HG02610 (cell line): ENCODE results near the gene IFNL4.
"Not testable (repeated sequence)": the region's sequence is repeated elsewhere in the genome, so short reads cannot be mapped to it uniquely, and the experiment has no call there.

Experiments
- ATAC-seq: cut with Tn5 transposase; IDR thresholded peaks from one replicate; pipeline ENCODE4 v1.9.1; 2021; ENCODE audit warnings: mild to moderate bottlenecking, moderate library complexity; ENCODE audit not compliant: unreplicated experiment

IFNL4 gene

GRCh38 chr19:39248806-39249205 lies at the start of gene IFNL4:
TSS of gene IFNL4 (minus strand) at chr19:39248856.
- ATAC-seq, result no peak

DNA sequence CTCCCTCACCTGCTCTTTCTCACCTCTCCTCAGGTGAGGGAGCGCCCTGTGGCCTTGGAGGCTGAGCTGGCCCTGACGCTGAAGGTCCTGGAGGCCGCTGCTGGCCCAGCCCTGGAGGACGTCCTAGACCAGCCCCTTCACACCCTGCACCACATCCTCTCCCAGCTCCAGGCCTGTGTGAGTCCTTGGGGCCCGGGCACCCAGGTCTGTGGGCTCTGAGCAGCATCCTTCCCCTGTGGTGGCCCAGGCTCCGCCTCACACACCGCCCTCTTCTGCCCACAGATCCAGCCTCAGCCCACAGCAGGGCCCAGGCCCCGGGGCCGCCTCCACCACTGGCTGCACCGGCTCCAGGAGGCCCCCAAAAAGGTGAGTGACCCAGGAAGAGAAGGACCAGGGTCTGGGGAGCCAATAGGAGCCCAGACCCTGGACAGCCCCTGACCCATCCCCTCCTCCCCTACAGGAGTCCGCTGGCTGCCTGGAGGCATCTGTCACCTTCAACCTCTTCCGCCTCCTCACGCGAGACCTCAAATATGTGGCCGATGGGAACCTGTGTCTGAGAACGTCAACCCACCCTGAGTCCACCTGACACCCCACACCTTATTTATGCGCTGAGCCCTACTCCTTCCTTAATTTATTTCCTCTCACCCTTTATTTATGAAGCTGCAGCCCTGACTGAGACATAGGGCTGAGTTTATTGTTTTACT lies 49.4 kb upstream of the IFNL4 start:
- no peak for ATAC-seq

DNA sequence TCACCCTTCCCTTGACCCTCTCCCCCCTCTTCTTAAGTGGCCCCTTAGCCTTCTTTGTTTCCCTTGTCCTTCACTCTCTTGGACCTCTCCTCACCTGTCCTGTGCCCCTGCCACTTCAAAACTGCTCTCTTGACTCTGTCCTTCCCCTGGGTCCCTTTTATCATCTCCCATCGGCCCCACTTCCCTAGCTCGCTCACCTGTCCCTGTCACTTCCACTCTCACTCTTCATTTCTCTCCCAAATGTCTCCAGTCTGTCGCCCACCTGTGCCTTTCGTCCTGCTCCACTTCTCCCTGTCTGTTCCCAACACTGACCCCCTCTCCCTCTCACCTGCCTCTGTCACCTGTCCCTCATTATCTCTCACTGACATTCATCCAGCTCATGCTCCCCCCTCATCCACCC lies 48.2 kb upstream of the IFNL4 start:
- no peak for ATAC-seq

- ATAC-seq, result no peak
Measured at GRCh38 chr19:39296055-39296645, 47.5 kb upstream of the IFNL4 start, which contains the start of gene IFNL1. TSS of gene IFNL1 (plus strand) at chr19:39296407. CDS start at chr19:39296422, 15 bp downstream.

DNA sequence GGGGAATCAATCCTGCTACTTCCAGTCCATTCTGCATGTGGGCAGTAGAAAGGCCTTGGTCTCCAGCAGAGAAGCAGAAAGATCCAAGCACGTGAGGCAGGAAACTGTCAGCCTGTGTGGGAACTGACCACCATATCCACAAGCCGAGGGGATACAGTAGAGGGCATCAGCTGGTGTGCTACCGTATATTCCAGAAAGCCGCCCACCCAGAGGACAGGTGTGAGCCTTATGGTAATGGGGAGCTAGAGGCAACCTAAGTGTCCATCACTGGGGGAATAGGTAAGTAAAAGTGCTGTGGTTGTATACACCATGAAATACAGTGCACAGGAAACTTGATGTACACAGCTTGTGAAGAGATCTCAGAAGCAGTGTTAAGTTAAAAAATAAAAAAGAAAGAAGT lies 44.7 kb upstream of the IFNL4 start:
- ATAC-seq, result no peak

DNA sequence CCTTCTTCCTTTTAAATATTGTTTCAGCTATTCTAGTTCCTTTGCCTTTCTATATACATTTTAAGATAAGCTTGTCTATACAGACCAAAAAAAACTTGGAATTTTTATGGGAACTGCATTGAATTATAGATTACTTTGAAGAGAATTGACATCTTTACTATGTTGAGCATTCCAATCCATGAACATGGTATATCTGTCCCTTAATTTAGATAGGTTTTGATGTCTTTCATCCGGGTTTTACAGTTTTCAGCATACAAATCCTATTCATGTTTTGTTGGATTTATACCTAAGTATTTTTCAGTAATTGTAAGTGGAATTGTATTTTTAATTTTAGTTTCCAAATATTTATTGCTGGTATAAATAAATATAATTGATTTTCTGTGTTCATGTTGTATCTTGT lies 35.4 kb upstream of the IFNL4 start:
- no peak for ATAC-seq

DNA sequence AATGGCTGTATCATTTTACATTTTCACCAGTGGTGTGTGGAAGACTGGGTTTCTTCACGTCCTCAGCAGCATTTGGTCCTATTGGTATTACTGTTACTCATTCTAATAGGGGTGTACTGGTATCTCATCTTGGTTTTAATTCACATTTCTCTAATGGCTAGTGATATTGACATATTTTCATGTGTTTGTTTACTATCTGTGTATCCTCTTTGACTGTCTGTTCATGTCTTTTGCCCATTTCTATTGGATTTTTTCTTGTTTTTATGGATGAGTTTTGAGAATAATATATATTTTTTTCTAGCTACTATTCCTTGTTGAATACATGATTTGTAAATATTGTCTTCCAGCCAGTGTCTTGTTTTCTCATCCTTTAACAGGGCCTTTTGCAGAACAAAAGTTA lies 33.4 kb upstream of the IFNL4 start:
- ATAC-seq, result no peak

- no peak for ATAC-seq
Measured at GRCh38 chr19:39277598-39277997, 28.9 kb upstream of the IFNL4 start.

- no peak for ATAC-seq
Measured at GRCh38 chr19:39276740-39277139, 28.1 kb upstream of the IFNL4 start.

- ATAC-seq, result no peak
Measured at GRCh38 chr19:39275578-39275977, 26.9 kb upstream of the IFNL4 start.

GRCh38 chr19:39273859-39274258 lies 25.2 kb upstream of the IFNL4 start:
- not testable (repeated sequence) for ATAC-seq

DNA sequence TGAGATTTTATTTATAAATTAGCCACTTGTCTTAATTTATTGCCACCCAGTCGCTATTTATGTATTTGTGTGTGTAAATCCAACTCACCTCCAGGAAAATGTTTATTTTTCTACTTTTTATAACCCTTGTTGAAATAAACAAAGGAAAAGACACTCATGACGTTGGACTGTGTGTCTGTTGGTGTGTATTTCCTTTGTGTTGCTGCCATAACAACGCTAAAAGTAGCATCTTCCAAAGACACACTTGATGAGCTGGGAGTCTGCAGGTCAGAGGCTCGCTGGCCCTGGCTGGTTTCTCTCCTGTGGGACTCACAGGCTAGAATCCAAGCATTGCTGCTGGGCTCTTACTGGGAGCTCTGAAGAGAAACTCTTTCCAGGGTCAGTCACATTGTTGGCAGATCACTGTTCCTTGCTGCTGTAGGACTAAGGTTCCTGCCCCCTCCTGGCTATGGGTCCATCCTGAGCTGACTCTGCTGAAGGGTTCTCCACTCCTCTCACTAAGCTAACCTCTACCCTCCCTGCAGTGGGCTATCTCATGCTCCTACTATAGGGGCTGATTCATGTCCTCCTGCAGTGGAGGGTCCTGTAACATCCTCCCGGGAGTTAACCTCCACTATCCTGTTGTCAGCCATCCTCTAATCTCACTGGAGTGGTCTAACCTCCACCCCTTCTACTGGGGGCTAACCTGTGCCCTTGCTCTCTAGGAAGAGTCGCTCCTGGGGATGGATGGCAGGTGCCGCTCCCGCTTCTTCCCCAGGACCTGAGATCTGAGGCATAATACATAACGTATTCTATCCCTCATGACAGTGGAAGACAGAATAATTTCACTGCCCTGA lies 21.6 kb upstream of the IFNL4 start:
- ATAC-seq, result no peak

DNA sequence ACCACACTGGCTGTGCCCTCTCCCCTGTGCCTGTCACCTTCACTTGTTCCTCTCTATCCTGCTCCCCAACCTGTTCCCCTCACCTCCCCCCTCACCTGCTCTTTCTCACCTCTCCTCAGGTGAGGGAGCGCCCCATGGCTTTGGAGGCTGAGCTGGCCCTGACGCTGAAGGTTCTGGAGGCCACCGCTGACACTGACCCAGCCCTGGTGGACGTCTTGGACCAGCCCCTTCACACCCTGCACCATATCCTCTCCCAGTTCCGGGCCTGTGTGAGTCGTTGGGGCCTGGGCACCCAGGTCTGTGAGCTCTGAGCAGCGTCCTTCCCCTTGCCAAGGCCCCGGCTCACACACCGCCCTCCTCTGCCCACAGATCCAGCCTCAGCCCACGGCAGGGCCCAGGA lies 20.7 kb upstream of the IFNL4 start:
- not testable (repeated sequence) for ATAC-seq

DNA sequence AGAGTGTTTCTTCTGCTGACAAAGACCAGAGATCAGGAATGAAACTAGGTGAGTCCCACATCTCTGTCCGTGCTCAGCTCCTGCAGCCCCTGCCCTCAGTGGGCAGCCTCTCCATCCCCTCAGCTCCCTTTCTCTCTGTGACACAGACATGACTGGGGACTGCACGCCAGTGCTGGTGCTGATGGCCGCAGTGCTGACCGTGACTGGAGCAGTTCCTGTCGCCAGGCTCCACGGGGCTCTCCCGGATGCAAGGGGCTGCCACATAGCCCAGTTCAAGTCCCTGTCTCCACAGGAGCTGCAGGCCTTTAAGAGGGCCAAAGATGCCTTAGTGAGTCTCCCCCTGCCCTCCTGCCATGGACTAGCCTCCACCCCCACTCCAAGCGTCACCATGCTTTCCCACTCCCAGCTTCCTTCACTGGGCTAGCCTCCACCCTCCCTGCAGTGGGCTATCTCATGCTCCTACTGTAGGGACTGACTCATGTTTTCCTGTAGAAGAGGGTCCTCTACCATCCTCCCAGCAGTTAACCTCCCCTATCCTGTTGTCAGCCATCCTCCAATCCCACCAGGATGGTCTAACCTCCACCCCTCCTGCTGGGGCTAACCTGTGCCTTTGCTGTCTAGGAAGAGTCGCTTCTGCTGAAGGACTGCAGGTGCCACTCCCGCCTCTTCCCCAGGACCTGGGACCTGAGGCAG lies 20.0 kb upstream of the IFNL4 start:
- not testable (repeated sequence) for ATAC-seq

- ATAC-seq, result not testable (repeated sequence)
Measured at GRCh38 chr19:39268085-39268484, 19.4 kb upstream of the IFNL4 start, which contains the start of gene IFNL2. TSS of gene IFNL2 (plus strand) at chr19:39268396. CDS start at chr19:39268569, 173 bp downstream.

- no peak for ATAC-seq
Measured at GRCh38 chr19:39265321-39265916, 16.8 kb upstream of the IFNL4 start.

- ATAC-seq, result no peak
Measured at GRCh38 chr19:39264306-39265290, 15.9 kb upstream of the IFNL4 start.

GRCh38 chr19:39263912-39264305 lies 15.3 kb upstream of the IFNL4 start:
- no peak for ATAC-seq

DNA sequence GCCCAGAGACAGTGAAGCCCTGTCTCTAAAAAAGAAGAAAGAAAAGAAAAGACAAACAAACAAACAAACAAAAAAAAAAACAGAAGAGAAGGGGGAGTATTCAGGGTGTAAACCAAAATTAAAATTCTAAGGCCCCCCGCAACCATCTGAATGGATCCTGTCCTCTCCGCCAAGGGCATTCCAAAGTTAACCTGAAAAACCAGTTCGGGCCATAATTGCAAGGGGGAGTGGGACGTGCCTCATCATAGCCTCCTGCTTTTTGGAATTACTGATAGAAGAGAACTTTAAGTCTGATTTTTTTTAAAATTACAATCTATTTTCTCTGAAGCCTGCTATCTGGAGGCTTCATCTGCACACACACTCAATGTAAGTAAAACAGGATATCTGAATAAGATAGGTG lies 13.8 kb upstream of the IFNL4 start:
- ATAC-seq, result no peak
